Naive B cell (primary cell): Measurements from ENCODE around the gene HBA2. TPM values are rescaled to one million over a fixed set of nuclear protein-coding genes. Genes with fewer than 3 reads are reported as not detected.
"Not testable (repeated sequence)": the region's sequence is repeated elsewhere in the genome, so short reads cannot be mapped to it uniquely, and the experiment has no call there.

Experiments used
- ATAC-seq, 2 donors: fragments of 150-1000 bp; cut with Tn5 transposase; 2 replicates each; pipeline ENCODE4 v1.10.0; 2021; ENCODE audit warnings: low read depth in 2 of 2, mild to moderate bottlenecking in 2 of 2, moderate library complexity in 2 of 2
- DNase-seq: peaks from one replicate; pipeline ENCODE4 v3.0.0; 2022
- H3K27ac Mint-ChIP-seq, 6 donors: one replicate each; pipeline ENCODE4 v1.8.0; 2020 to 2022; ENCODE audit warnings: mild to moderate bottlenecking in 6 of 6, mixed read lengths in 6 of 6, moderate library complexity in 5 of 6, inconsistent platforms in 2 of 6
- H3K27me3 Mint-ChIP-seq, 3 donors: one replicate each; pipeline ENCODE4 v1.8.0; 2021 to 2022; ENCODE audit warnings: mixed read lengths in 3 of 3, mild to moderate bottlenecking in 1 of 3
- H3K36me3 Mint-ChIP-seq, 2 donors: one replicate each; pipeline ENCODE4 v1.8.0; 2020 to 2022; ENCODE audit warnings: mixed read lengths in 2 of 2, inconsistent platforms in 1 of 2, mild to moderate bottlenecking in 1 of 2
- H3K4me1 Mint-ChIP-seq, 3 donors: one replicate each; pipeline ENCODE4 v1.8.0; 2020 to 2022; ENCODE audit warnings: mixed read lengths in 3 of 3, inconsistent platforms in 1 of 3, mild to moderate bottlenecking in 1 of 3, moderate library complexity in 1 of 3
- H3K4me3 Mint-ChIP-seq, 8 donors: one replicate each; pipeline ENCODE4 v1.8.0; 2020 to 2022; ENCODE audit warnings: mild to moderate bottlenecking in 8 of 8, mixed read lengths in 8 of 8, moderate library complexity in 8 of 8, inconsistent platforms in 2 of 8
- H3K9me3 Mint-ChIP-seq, 7 donors: one replicate each; pipeline ENCODE4 v1.8.0; 2020 to 2022; ENCODE audit warnings: mixed read lengths in 7 of 7, mild to moderate bottlenecking in 5 of 7, inconsistent platforms in 2 of 7, moderate library complexity in 1 of 7
- polyA plus RNA-seq, 6 donors: library from polyadenylated mRNA; unstranded; fragments of 300-500 nt; fragmentation: Illumina TruSeq; gene quantifications; one replicate each; pipeline ENCODE4 v1.2.3, GENCODE V29; 2021; ENCODE audit warnings: low read depth in 6 of 6

HBA2 gene
- polyA plus RNA-seq, 6 donors from 2014 or later, result 184 to 1,142 (median 693) TPM

DNA sequence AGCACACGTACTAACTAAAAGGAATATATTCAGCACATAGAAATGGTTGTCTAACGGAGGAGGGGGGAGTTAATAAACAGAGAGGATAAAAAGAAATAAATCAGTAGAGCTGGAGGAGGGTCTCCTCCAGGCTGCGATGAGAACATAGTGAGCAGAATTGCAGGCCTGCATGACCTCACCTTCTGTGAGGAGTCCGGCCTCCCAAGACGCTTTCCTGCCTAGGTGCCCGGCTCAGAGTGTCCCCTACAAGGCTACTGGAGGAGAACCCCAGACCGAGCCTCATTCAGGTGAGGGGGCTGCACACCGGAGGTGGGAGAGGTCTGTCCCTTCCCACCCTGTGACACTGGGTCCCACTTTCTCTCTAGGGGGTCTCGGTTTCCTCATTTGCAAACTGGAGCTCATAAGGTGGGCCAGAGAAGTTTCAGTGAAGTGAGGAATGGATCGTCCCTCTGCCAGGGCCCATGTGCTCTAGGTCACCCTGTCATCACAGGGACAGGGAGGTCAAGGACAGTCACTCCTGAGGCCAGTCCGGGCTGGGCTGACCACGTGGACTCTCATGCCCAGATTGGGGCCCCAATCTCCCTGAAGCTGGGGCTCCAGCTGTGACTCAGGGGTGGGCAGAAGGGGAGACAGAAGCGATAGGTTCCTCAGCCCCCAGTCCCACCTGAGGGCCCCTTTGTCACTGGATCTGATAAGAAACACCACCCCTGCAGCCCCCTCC is 10.2 kb upstream of the HBA2 start:
- no peak for DNase-seq
- H3K27me3 Mint-ChIP-seq, result peaks cover 35 to 60% (median 56%) of the 10 kb centered on the region in 3 donors
- H3K9me3 Mint-ChIP-seq, result no peaks in the 10 kb centered on the region
- H3K27ac Mint-ChIP-seq, result peak overlapping the region in 1 of 6 donors; percentile 58
- no peak for ATAC-seq
- H3K4me1 Mint-ChIP-seq, result peaks cover 0 to 10% (median 5%) of the 10 kb centered on the region in 3 donors
- H3K4me3 Mint-ChIP-seq, result peak overlapping the region in 2 of 8 donors; percentile 8 to 25
- H3K36me3 Mint-ChIP-seq, result no peaks in the 10 kb centered on the region

DNA sequence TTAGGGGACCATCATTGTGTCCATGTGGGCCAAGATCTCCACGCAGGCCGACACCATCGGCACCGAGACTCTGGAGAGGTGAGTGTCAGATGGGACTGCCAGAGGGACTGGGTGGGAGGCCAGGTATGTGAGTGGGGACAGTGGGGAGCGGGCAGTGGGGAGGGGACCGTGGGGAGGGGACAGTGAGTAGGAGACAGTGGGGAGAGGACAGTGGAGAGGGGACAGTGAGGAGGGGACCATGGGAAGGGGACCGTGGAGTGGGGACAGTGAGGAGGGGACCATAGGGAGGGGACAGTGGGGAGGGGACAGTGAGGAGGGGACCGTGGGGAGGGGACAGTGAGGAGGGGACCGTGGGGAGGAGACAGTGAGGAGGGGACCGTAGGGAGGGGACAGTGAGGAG is 9.5 kb upstream of the HBA2 start:
- not testable (repeated sequence) for H3K27ac Mint-ChIP-seq, DNase-seq, H3K36me3 Mint-ChIP-seq, ATAC-seq, H3K9me3 Mint-ChIP-seq
- Mint-ChIP-seq H3K4me1 (peaks cover 0 to 10% (median 5%) of the 10 kb centered on the region in 3 donors), H3K4me3 (peak overlapping the region in 1 of 8 donors; percentile 25), H3K27me3 (peaks cover 34 to 62% (median 51%) of the 10 kb centered on the region in 3 donors)

DNA sequence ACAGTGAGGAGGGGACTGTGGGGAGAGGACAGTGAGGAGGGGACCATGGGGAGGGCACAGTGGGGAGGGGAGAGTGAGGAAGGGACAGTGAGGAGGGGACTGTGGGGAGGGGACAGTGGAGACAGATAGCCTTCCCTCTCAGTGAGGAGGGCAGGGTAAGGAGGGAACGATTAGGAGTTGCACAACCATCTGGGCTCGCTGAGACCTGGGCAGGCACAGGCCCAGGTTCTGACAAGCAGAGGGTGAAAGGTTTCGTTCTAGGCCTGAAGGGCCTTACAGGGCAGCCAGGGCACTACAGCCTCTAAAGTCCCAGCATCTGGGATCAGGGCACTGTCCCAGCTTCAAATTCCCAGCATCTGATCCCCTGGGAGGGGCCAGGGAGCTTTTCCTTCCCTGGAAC is 9.0 kb upstream of the HBA2 start:
- DNase-seq, H3K9me3 Mint-ChIP-seq, H3K36me3 Mint-ChIP-seq, H3K27ac Mint-ChIP-seq, ATAC-seq: not testable (repeated sequence)
- peaks cover 0 to 10% (median 5%) of the 10 kb centered on the region in 3 donors for H3K4me1 Mint-ChIP-seq
- peak overlapping the region in 2 of 8 donors; percentile 23 to 57 for H3K4me3 Mint-ChIP-seq
- H3K27me3 Mint-ChIP-seq, result peaks cover 39 to 63% (median 51%) of the 10 kb centered on the region in 3 donors

DNA sequence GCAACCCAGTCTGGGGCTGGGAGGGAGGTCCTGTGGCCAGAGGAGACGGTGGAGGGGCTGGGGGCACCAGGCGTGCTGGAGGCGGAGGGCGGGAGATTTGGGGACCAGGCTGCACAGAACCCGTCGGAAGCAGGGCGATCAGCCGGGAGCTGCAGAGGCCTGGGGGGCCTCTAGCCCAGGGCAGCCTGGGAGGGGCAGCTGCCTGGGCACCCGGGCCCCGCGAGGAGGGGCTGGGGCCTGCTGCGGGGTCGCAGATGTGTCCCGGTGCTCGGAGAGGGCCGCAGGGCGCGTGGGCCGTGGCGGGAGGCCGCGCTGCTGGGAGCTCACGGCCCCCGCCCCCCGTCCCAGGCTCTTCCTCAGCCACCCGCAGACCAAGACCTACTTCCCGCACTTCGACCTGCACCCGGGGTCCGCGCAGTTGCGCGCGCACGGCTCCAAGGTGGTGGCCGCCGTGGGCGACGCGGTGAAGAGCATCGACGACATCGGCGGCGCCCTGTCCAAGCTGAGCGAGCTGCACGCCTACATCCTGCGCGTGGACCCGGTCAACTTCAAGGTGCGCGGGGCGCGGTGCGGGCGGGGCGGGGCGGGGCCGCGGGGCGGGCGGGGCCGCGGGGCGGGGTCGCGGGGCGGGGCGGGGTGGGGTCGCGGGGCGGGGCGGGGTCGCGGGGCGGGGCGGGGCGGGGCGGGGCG is 8.4 kb upstream of the HBA2 start:
- peaks cover 0 to 10% (median 5%) of the 10 kb centered on the region in 3 donors for H3K4me1 Mint-ChIP-seq
- H3K27ac Mint-ChIP-seq, ATAC-seq, H3K36me3 Mint-ChIP-seq, DNase-seq, H3K9me3 Mint-ChIP-seq, H3K4me3 Mint-ChIP-seq: not testable (repeated sequence)
- H3K27me3 Mint-ChIP-seq, result peaks cover 38 to 64% (median 51%) of the 10 kb centered on the region in 3 donors

DNA sequence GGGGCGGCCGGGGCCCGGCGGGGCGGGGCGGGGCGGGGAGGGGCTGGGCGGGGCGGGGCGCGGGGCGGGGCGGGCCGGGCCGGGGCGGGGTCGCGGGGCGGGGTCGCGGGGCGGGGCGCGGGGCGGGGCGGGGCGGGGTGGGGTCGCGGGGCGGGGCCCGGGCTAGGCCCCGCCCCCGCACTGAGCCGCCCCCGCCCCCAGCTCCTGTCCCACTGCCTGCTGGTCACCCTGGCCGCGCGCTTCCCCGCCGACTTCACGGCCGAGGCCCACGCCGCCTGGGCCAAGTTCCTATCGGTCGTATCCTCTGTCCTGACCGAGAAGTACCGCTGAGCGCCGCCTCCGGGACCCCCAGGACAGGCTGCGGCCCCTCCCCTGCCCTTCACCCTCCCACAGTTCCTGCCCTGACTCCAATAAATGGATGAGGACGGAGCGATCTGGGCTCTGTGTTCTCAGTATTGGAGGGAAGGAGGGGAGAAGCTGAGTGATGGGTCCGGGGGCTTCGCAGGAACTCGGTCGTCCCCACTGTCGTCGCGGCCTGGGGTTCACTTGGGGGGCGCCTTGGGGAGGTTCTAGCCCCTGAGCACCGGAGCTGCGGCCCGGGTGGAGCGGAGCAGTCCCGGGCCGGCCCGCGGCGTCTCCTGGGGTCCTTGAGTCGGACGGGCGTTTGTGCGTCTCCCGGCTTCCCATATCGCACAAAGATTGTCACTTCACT is 7.7 kb upstream of the HBA2 start:
- peaks cover 0 to 10% (median 5%) of the 10 kb centered on the region in 3 donors for H3K4me1 Mint-ChIP-seq
- no peak overlapping the region for H3K27ac Mint-ChIP-seq
- no peaks in the 10 kb centered on the region for H3K9me3 Mint-ChIP-seq
- peaks cover 34 to 64% (median 51%) of the 10 kb centered on the region in 3 donors for H3K27me3 Mint-ChIP-seq
- DNase-seq (no peak), ATAC-seq (peak; percentile 24 to 26)
- peak overlapping the region; percentile 7 to 77 (median 58) for H3K4me3 Mint-ChIP-seq
- no peaks in the 10 kb centered on the region for H3K36me3 Mint-ChIP-seq

DNA sequence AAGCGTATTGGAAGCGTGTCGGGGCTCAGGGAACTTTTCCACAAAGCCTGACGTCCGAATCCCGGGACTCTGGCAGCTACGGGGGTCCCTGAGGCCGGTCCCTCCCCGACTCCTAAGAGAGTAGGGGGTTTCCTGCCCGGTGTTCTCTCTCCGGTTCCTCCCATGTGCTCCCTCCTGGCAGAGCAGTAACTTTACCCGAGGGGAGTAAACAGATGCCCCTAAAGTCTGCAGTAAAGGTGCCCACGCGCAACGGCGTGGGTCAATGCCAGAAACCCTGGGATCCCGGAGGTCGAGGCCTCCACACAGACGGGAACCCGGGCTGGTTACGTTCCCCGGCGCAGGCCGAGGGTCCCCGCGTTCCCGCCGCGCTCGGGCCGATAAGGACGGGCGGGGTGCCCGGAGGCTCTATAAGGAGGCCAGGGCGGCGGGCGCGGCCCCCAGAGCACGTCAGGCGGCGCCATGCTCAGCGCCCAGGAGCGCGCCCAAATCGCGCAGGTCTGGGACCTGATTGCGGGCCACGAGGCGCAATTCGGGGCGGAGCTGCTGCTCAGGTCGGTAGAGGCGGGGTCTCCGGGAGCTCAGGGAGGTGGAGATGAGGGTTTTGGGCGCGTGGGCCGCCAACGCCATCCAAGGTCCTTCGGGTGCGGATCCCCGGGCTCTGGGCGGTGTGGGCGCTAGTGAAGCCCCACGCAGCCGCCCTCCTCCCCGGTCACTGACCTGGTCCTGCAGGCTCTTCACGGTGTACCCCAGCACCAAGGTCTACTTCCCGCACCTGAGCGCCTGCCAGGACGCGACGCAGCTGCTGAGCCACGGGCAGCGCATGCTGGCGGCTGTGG is 6.9 kb upstream of the HBA2 start, which contains the start of gene HBM:
HBM (plus strand) TSS at position 440 of the 836 bp plus-strand sequence; CDS start at position 460, 20 bp downstream.
- ATAC-seq (peak; percentile 44 to 51), DNase-seq (no peak)
- Mint-ChIP-seq H3K27me3 (peaks cover 40 to 72% (median 59%) of the 10 kb centered on the region in 3 donors), H3K27ac (peak within 1 kb of the TSS in 1 of 6 donors; percentile 49), H3K36me3 (no peaks in the 10 kb centered on the region), H3K4me3 (peak within 1 kb of the TSS; percentile 7 to 85 (median 78)), H3K4me1 (peaks cover 0 to 10% (median 5%) of the 10 kb centered on the region in 3 donors), H3K9me3 (no peaks in the 10 kb centered on the region)

DNA sequence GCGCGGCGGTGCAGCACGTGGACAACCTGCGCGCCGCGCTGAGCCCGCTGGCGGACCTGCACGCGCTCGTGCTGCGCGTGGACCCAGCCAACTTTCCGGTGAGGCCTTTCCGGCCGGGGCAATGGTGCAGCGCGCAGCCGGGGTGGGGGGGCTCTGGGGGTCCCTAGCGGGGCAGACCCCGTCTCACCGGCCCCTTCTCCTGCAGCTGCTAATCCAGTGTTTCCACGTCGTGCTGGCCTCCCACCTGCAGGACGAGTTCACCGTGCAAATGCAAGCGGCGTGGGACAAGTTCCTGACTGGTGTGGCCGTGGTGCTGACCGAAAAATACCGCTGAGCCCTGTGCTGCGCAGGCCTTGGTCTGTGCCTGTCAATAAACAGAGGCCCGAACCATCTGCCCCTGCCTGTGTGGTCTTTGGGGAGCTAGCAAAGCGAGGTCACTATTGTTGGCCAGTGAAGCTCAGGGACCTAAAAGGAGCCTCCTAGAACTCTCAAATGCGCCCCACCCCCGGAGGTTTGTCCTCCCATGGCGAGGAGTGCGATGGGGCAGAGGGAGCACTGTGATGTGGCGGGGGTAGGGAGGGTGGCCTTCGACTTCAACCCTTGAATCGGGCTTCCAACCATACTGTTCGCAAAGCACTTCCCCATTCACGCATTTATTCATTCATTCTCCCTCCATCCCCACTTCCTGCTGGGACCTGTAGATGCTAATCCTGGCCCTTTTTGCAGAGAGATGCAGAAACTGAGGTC is 6.1 kb upstream of the HBA2 start:
- no peaks in the 10 kb centered on the region for H3K9me3 Mint-ChIP-seq
- H3K27ac Mint-ChIP-seq, result no peak overlapping the region
- no peak for ATAC-seq
- DNase-seq, result no peak
- H3K4me3 Mint-ChIP-seq, result peak overlapping the region in 5 of 8 donors; percentile 49 to 85 (median 79)
- peaks cover 43 to 73% (median 60%) of the 10 kb centered on the region in 3 donors for H3K27me3 Mint-ChIP-seq
- H3K36me3 Mint-ChIP-seq, result no peaks in the 10 kb centered on the region
- peaks cover 0 to 10% (median 5%) of the 10 kb centered on the region in 3 donors for H3K4me1 Mint-ChIP-seq

DNA sequence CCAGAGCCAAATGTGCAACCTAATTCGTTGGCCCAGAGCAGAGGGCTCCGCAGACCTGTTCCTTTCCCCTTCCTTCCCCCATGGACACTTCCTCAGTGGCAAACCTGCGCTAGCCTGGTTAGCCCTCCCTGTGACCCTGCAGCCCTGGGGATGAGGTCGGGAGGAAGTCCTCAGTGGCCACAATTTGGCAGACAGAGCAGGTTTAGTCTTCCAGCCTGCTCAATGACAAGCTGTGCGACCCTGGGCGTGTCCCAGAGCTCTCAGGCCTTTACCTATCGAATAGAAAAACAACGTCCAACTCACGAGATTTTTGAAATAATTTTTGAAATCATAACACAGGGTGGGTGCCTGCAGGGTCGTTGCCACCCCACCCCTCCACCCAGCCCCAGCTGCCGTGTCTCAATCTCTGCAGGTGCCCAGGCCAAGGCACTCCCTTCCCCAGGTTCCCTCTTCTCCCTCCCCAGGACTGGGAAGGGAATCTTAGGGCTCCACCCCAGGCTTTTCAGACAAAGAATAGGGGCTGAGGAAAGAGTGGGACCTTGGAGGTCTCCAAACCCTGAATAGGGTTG is 5.5 kb upstream of the HBA2 start:
- Mint-ChIP-seq H3K36me3 (no peaks in the 10 kb centered on the region), H3K27ac (no peak overlapping the region), H3K4me3 (peak overlapping the region in 6 of 8 donors; percentile 44 to 85 (median 69)), H3K27me3 (peaks cover 44 to 71% (median 60%) of the 10 kb centered on the region in 3 donors), H3K9me3 (no peaks in the 10 kb centered on the region), H3K4me1 (peaks cover 0 to 10% (median 7%) of the 10 kb centered on the region in 3 donors)
- no peak for DNase-seq
- no peak for ATAC-seq

DNA sequence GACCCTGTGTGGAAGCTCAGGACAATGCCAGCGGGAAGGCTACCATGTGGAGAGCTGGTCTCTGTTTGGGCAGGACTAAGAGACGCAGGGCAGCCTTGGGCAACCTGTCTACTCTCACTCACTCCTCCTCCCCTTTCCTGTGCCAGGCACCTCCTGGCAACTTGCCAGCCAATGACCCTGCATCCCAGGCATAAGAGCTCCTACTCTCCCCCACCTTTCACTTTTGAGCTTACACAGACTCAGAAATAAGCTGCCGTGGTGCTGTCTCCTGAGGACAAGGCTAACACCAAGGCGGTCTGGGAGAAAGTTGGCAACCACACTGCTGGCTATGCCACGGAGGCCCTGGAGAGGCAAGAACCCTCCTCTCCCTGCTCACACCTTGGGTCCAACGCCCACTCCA is 4.3 kb upstream of the HBA2 start:
- H3K4me1 Mint-ChIP-seq, result peaks cover 0 to 10% (median 7%) of the 10 kb centered on the region in 3 donors
- H3K36me3 Mint-ChIP-seq, result no peaks in the 10 kb centered on the region
- ATAC-seq (no peak), DNase-seq (no peak)
- H3K27ac Mint-ChIP-seq, result peak overlapping the region in 1 of 6 donors; percentile 54
- no peaks in the 10 kb centered on the region for H3K9me3 Mint-ChIP-seq
- no peak overlapping the region for H3K4me3 Mint-ChIP-seq
- H3K27me3 Mint-ChIP-seq, result peaks cover 41 to 69% (median 59%) of the 10 kb centered on the region in 3 donors

DNA sequence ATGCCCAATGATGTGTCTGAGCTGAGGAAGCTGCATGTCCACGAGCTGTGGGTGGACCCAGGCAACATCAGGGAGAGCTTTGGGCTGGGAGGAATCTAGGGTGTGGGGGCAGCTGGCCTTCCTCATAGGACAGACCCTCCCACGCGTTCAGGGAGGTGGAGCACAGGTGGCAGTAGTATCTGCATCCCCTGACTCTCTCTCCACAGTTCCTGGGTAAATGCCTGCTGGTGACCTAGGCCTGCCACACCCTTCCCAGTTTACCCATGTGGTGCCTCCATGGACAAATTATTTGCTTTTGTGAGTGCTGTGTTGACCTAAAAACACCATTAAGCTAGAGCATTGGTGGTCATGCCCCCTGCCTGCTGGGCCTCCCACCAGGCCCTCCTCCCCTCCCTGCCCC is 3.7 kb upstream of the HBA2 start:
- H3K36me3 Mint-ChIP-seq, result no peaks in the 10 kb centered on the region
- no peak for ATAC-seq

DNA sequence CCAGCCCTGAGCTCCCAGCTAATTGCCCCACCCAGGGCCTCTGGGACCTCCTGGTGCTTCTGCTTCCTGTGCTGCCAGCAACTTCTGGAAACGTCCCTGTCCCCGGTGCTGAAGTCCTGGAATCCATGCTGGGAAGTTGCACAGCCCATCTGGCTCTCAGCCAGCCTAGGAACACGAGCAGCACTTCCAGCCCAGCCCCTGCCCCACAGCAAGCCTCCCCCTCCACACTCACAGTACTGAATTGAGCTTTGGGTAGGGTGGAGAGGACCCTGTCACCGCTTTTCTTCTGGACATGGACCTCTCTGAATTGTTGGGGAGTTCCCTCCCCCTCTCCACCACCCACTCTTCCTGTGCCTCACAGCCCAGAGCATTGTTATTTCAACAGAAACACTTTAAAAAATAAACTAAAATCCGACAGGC is 2.6 kb upstream of the HBA2 start:
- DNase-seq, H3K4me3 Mint-ChIP-seq, H3K9me3 Mint-ChIP-seq, H3K27ac Mint-ChIP-seq, H3K36me3 Mint-ChIP-seq, ATAC-seq: not testable (repeated sequence)
- Mint-ChIP-seq H3K27me3 (peaks cover 45 to 84% (median 72%) of the 10 kb centered on the region in 3 donors), H3K4me1 (peaks cover 0 to 16% (median 15%) of the 10 kb centered on the region in 3 donors)

More for the DNA sequence above, 3.7 kb upstream of the HBA2 start:
- Mint-ChIP-seq H3K27ac (no peak overlapping the region), H3K4me3 (peak overlapping the region in 1 of 8 donors; percentile 36), H3K27me3 (peaks cover 37 to 75% (median 64%) of the 10 kb centered on the region in 3 donors), H3K4me1 (peaks cover 0 to 10% (median 9%) of the 10 kb centered on the region in 3 donors), H3K9me3 (no peaks in the 10 kb centered on the region)
- DNase-seq, result no peak
